Measurements from ENCODE around the gene SYNJ2. TPM values are rescaled to one million over a fixed set of nuclear protein-coding genes. Genes with fewer than 3 reads are reported as not detected.

The SYNJ2 gene
- total RNA-seq, 4 donors from 2014 or later = 2.2 to 7.9 (median 3.1) TPM

- TF ChIP-seq CTCF (IDR thresholded peaks at IDR 0.05; ENCODE audit: low read depth) = no peak
These were observed 113.4 kb downstream of the SYNJ2 start for GRCh38 chr6:158095031-158095430.

DNA sequence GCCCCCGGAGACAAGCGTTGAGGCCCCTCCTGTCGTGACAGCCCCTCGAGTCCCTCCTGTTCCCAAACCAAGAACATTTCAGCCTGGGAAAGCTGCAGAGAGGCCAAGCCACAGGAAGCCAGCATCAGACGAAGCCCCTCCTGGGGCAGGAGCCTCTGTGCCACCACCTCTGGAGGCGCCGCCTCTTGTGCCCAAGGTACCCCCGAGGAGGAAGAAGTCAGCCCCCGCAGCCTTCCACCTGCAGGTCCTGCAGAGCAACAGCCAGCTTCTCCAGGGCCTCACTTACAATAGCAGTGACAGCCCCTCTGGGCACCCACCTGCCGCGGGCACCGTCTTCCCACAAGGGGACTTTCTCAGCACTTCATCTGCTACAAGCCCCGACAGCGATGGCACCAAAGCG lies 114.0 kb downstream of the SYNJ2 start:
- TF ChIP-seq CTCF (IDR thresholded peaks at IDR 0.05; ENCODE audit: low read depth) = no peak

DNA sequence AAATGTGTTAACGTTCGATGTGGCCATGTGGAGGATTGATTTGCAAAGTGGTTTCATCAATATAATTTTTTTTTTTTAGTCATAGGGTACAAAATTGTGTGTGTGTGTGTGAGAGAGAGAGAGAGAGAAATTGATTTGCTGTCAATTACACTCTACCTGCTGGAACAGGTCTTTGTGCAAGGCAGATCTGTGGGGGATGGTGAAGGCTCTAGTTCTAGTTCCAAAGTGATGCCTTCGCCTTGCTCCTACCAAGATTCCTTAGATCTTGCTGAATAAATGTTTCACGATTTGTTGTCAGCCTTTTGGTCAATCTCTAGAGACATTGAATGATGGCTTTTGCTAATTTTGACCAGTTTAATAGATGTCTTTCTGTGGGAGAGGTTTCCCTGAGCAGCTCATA lies 121.6 kb downstream of the SYNJ2 start:
- TF ChIP-seq CTCF (IDR thresholded peaks at IDR 0.05; ENCODE audit: low read depth) = no peak

GRCh38 chr6:158104696-158105095 lies 123.0 kb downstream of the SYNJ2 start:
- TF ChIP-seq CTCF (IDR thresholded peaks at IDR 0.05; ENCODE audit: low read depth) = no peak

DNA sequence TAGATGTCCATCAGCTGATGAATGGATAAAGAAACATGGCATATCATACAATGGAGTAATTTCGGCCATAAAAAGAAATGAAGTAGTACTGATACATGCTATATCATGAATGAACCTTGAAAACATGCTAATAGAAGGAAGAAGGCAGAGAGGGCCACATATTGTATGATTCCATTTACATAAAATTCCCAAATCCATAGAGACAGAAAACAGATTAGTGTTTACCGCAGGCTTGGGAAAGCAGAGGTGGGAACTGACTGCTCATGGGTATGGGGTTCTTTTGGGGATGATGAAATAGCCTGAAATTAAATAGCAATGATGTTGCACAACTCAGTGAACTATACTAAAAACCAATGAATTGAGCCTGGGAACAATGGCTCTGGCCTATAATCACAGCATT lies 128.1 kb downstream of the SYNJ2 start:
- TF ChIP-seq CTCF (IDR thresholded peaks at IDR 0.05; ENCODE audit: low read depth) = no peak

DNA sequence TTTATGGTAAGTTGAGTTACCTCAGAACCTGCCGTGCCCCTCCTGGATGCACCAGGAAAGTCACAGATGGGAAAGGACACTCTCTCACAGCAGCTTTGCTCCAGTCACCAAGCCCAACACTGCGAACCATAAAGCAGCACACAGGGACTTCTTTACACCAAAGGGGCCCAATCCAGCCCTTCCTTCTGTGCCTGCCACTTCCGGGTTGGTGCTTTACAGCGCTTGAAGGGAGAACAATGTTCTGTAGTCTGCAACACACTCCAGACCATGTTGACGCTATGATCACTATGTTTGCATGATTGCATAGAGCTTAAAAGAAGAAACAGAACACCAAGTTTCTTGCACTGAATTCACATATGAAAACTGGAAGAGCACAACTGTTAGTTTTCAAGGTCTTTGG lies 129.3 kb downstream of the SYNJ2 start:
- no peak for TF ChIP-seq CTCF (IDR thresholded peaks at IDR 0.05; ENCODE audit: low read depth)

GRCh38 chr6:158111987-158112386 lies 130.3 kb downstream of the SYNJ2 start:
- no peak for TF ChIP-seq CTCF (IDR thresholded peaks at IDR 0.05; ENCODE audit: low read depth)
